GM13977 (cell line): ENCODE data around the gene KCTD21.

Source experiments
- DNase-seq: peaks from one replicate; pipeline ENCODE4 v3.0.0; 2012; ENCODE audit warnings: low spot score
- CTCF ChIP-seq: IDR thresholded peaks from 2 replicates; pipeline ENCODE4 v1.5.1; 2012; ENCODE audit warnings: mild to moderate bottlenecking, control low read depth; ENCODE audit not compliant: insufficient read depth; ENCODE audit errors: extremely low read depth, missing control alignments
- in situ Hi-C: fragments of 300-500 bp; cut with MboI; formaldehyde crosslinking; loops from one replicate; pipeline ENCODE4 v1.12.0; 2022; ENCODE audit warnings: low sequenced_read_pairs, low pct_unique_long_range_greater_than_20kb, mixed read lengths, inconsistent platforms; ENCODE audit not compliant: unreplicated experiment

KCTD21 gene

DNA sequence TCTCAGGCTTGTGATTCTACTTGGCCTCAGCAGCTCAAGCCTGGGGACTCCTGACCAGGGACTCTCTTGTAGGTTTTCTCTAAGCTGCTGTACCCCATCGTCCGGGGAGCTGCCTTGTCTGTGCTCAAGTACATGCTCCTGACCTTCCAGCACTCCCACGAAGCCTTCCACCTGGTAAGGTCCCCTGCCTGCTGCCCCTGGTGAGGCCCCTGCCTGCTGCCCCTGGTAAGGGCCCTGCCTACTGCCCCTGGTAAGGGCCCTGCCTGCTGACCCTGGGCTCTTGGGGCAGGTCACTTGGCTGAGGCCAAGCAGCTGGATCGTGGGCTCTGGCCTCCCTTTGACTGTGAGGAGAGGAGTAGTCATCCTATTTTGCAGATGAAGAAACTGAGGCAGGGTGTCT, 11.6 kb upstream of the KCTD21 start:
- no peak for TF ChIP-seq CTCF
- no peak for DNase-seq
- in situ Hi-C loops: no loop called here

DNA sequence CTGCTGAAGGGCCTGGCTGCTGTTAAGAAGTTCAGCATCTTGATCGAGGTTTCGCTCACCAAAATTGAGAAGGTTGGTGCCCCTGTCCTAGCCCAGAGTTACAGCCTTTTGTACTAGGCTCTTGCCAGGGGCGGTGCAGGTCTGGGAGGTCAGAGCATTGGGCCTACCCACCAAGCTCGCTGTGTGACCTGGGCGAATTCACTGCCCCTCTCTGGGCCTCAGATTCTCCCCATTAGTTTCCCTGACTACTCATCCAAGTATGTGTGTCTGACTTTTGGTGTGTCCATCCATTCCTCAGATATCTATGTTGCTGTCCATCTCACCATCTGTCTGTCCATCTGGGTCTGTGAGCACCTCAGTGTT, 11.2 kb upstream of the KCTD21 start:
- no peak for DNase-seq
- in situ Hi-C loops: no loop called here
- no peak for TF ChIP-seq CTCF

GRCh38 chr11:78199015-78199652, 10.7 kb upstream of the KCTD21 start:
- in situ Hi-C loops: no loop called here
- no peak for DNase-seq
- TF ChIP-seq CTCF: no peak

GRCh38 chr11:78197816-78198215, 9.4 kb upstream of the KCTD21 start:
- in situ Hi-C loops: no loop called here
- no peak for DNase-seq
- TF ChIP-seq CTCF: no peak

DNA sequence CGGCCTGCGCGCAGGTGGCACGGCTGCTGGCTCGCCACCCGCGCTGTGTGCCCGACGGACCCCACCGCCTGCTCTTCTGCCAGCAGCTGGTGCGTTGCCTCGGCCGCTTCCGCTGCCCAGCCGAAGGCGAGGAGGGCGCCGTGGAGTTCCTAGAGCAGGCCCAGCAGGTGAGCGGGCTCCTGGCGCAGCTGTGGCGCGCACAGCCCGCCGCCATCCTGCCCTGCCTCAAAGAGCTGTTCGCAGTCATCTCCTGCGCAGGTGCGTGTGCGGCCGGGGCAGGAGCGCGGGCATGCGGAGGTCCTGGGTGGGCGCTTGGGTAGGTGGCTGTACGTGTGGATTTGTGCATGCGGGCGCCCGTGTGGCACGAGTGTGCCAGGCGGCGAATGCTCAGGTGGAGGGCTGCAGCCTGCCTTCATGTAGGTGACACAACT, 8.2 kb upstream of the KCTD21 start:
- in situ Hi-C loops: no loop called here
- no peak for TF ChIP-seq CTCF
- DNase-seq: no peak

- in situ Hi-C loops: no loop called here
- no peak for DNase-seq
- TF ChIP-seq CTCF: no peak
These were observed 7.6 kb upstream of the KCTD21 start for GRCh38 chr11:78195917-78196560.

DNA sequence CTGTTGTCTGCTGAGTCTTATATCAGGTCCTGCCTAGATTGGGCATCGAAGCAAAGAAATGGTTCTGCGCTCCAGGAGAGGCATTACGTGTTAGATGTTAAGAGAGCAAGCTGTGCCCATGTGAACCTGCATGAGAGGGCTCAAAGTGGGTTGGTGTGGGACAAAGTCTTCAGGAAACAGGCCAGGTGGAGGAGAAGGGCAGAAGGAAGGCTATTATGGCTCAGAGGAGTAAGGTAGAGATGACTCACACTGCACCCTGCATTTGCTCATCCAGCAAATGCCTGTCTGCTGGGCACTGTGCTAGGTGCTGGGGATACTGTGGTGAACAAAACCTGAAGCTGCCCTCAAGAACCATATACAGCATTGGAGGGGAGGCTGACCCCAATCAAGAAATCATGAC, 6.1 kb upstream of the KCTD21 start:
- TF ChIP-seq CTCF: no peak
- in situ Hi-C loops: no loop called here
- no peak for DNase-seq
